HG03196 (cell line): ENCODE measurements around the gene KLLN.
"Not testable (repeated sequence)": the region's sequence is repeated elsewhere in the genome, so short reads cannot be mapped to it uniquely, and the experiment has no call there.

Experiments
- ATAC-seq: cut with Tn5 transposase; IDR thresholded peaks from one replicate; pipeline ENCODE4 v1.9.1; 2021; ENCODE audit not compliant: unreplicated experiment

The KLLN gene

GRCh38 chr10:87866412-87866974 is 3.2 kb upstream of the KLLN start:
- ATAC-seq: no peak

GRCh38 chr10:87865241-87865881 is 2.0 kb upstream of the KLLN start:
- ATAC-seq: no peak

GRCh38 chr10:87864496-87865059 is 1.2 kb upstream of the KLLN start:
- ATAC-seq: no peak

GRCh38 chr10:87863951-87864495 is 690 bp upstream of the KLLN start:
- not testable (repeated sequence) for ATAC-seq

GRCh38 chr10:87862679-87863052 is 667 bp downstream of the KLLN start:
- no peak for ATAC-seq

GRCh38 chr10:87861953-87862678 is 1.2 kb downstream of the KLLN start:
- ATAC-seq: peak; percentile 47

- ATAC-seq: peak; percentile 24
Measured at GRCh38 chr10:87861566-87861952, 1.8 kb downstream of the KLLN start.

- ATAC-seq: no peak
Measured at GRCh38 chr10:87860816-87861403, 2.4 kb downstream of the KLLN start.

GRCh38 chr10:87860156-87860795 is 3.1 kb downstream of the KLLN start:
- no peak for ATAC-seq

- ATAC-seq: not testable (repeated sequence)
Measured at GRCh38 chr10:87855665-87856064, 7.7 kb downstream of the KLLN start.

- ATAC-seq: not testable (repeated sequence)
Measured at GRCh38 chr10:87855247-87855646, 8.1 kb downstream of the KLLN start.

- no peak for ATAC-seq
Measured at GRCh38 chr10:87852089-87852488, 11.2 kb downstream of the KLLN start.

GRCh38 chr10:87850742-87851205 is 12.6 kb downstream of the KLLN start:
- ATAC-seq: no peak

- no peak for ATAC-seq
Measured at GRCh38 chr10:87849001-87849400, 14.3 kb downstream of the KLLN start.

- ATAC-seq: no peak
Measured at GRCh38 chr10:87847550-87847949, 15.8 kb downstream of the KLLN start.

- not testable (repeated sequence) for ATAC-seq
Measured at GRCh38 chr10:87846711-87847110, 16.6 kb downstream of the KLLN start.

- ATAC-seq: no peak
Measured at GRCh38 chr10:87846023-87846422, 17.3 kb downstream of the KLLN start.

- ATAC-seq: no peak
Measured at GRCh38 chr10:87845624-87845998, 17.7 kb downstream of the KLLN start.

GRCh38 chr10:87844837-87845623 is 18.3 kb downstream of the KLLN start:
- ATAC-seq: no peak

- ATAC-seq: no peak
Measured at GRCh38 chr10:87843714-87844113, 19.6 kb downstream of the KLLN start.
